Stimulated activated memory B cell treated with anti-CD40 and anti-IgM and Interleukin-4, amounts not matched to agents 10 μg/mL and 1 μg/mL and 100 μg/mL, for 72 hours (primary cell): Measurements from ENCODE around the gene CACNA2D3.

ENCODE experiments used
- ATAC-seq: fragments of 150-1000 bp; cut with Tn5 transposase; 2 replicates; pipeline ENCODE4 v1.10.0; 2021
- H3K27ac Mint-ChIP-seq: one replicate; pipeline ENCODE4 v1.8.0; 2022; ENCODE audit warnings: mild to moderate bottlenecking, mixed read lengths
- H3K27me3 Mint-ChIP-seq: one replicate; pipeline ENCODE4 v1.8.0; 2022; ENCODE audit warnings: mixed read lengths
- H3K36me3 Mint-ChIP-seq: one replicate; pipeline ENCODE4 v1.8.0; 2022; ENCODE audit warnings: mixed read lengths
- H3K4me1 Mint-ChIP-seq: one replicate; pipeline ENCODE4 v1.8.0; 2022; ENCODE audit warnings: mixed read lengths
- H3K4me3 Mint-ChIP-seq: one replicate; pipeline ENCODE4 v1.8.0; 2022; ENCODE audit warnings: mild to moderate bottlenecking, moderate library complexity, mixed read lengths
- H3K9me3 Mint-ChIP-seq: one replicate; pipeline ENCODE4 v1.8.0; 2022; ENCODE audit warnings: mixed read lengths

Gene CACNA2D3

DNA sequence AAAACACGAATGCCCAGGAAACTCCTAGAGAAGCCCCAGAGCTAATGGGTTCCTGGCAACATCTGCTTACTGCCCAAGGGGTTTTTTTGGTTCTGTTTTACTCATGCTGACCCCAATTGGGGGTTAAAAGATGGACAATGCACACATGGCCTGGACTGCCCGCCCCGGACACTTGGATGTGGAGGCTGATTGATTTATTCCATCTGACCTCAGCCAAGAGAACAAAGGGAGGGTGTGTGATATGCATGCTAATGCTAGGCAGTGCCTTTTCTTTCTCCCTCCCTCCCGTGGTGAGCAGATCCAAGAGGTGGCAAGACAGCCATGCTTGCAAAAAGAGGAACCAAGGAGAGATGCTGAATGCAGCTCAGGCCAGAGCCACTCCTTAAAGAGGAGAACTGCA is 808.8 kb downstream of the CACNA2D3 start:
- Mint-ChIP-seq H3K27me3 (no peaks in the 10 kb centered on the region), H3K36me3 (no peaks in the 10 kb centered on the region), H3K27ac (no peak overlapping the region), H3K4me1 (no peaks in the 10 kb centered on the region), H3K4me3 (no peak overlapping the region), H3K9me3 (no peaks in the 10 kb centered on the region)
- no peak for ATAC-seq

DNA sequence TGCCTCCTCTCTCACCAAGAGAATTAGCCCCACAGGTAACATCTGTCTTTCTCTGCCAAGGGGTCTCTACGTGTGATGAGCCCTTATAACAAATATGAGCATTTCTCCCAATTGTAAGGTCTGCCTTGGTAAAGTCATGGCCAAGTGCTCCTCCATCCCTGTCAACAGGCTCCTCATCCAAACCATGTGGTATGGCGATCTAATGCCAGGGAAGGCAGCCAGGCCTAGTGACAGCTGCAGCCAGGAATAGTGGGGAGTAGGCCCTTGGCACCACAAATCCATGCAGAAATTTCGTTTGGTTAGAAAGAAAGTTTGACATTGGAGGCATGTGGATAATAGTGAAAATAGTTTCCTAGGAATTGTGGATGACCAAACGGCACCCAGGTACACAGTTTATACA is 810.3 kb downstream of the CACNA2D3 start:
- Mint-ChIP-seq H3K4me1 (no peaks in the 10 kb centered on the region), H3K27ac (no peak overlapping the region), H3K27me3 (no peaks in the 10 kb centered on the region), H3K36me3 (no peaks in the 10 kb centered on the region), H3K4me3 (no peak overlapping the region), H3K9me3 (peaks cover 2% of the 10 kb centered on the region)
- no peak for ATAC-seq

DNA sequence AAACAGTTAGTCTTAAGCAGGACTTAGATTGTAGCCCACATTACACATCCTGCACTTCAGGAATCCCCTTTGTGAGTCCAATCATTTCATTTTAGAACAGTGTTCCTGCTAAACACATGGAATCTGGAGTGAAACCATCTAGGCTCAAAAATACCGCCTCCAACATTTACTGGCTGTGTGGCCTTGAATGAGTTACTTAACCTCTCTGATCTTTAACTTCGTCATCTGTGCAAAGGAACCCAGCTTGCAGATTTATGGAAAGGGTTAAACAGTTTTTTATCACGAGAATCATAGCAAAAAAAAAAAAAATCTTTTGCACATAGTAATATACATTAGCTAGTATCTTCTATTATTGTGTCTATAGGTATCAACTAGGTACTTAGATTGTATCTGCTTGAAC is 813.5 kb downstream of the CACNA2D3 start:
- no peaks in the 10 kb centered on the region for H3K36me3 Mint-ChIP-seq
- no peak overlapping the region for H3K27ac Mint-ChIP-seq
- H3K4me1 Mint-ChIP-seq: no peaks in the 10 kb centered on the region
- ATAC-seq: no peak
- peaks cover 2% of the 10 kb centered on the region for H3K9me3 Mint-ChIP-seq
- H3K27me3 Mint-ChIP-seq: no peaks in the 10 kb centered on the region
- no peak overlapping the region for H3K4me3 Mint-ChIP-seq

DNA sequence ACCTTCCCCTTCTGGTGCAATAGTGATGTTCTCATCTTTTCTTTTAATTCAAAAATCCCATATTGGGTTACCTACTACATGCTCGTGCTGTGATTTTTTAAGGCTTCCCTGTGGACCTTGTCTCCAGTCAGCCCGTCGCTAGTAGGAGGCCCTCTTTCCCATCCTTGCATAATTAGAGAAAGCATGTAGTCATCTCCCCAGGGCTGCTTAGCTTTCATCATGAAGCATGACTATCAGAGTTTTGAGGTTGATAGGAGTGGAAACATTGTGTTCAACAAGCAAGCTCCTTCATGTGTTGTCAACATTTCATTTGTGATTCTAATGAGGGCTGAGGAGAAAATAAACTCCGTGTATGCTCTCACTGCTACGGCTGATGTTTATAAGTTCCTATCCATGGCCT is 814.2 kb downstream of the CACNA2D3 start:
- no peak overlapping the region for H3K4me3 Mint-ChIP-seq
- H3K36me3 Mint-ChIP-seq: no peaks in the 10 kb centered on the region
- no peak overlapping the region for H3K27ac Mint-ChIP-seq
- ATAC-seq: no peak
- no peaks in the 10 kb centered on the region for H3K4me1 Mint-ChIP-seq
- H3K27me3 Mint-ChIP-seq: no peaks in the 10 kb centered on the region
- H3K9me3 Mint-ChIP-seq: peaks cover 2% of the 10 kb centered on the region

DNA sequence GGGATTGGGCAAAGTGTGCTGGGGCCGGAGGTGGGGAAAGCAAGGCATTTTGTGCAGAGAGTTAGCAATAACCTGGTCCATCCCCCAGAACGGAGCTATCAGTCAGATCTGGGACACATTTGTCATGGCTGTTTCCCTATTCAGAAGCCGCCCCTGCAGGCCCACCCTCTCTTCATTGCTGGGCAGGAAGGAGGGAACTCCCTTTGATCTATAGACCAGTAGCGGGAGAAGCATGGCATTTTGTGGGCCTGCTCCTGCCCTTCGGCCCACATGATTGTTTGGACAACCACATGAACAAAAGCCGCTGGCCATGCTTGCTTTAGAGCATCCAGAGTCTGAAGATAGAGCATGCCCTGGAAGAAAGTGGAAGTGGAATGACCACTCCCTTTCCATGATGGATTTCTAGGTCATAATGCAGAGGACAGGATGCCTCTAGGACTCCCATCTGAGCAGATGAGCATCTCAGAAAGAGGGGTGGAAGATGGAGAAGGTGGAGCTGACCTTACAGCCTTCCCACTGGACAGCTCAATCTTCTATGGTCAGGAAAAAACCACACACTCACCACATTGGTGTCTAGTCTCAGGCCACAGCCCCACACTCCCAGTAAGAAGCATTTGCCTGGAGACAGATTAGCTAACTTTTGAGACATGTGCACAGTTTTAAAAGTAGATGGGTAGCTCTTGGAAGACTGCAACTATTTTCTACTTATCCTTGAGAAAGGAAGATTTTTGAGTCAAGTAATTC is 817.4 kb downstream of the CACNA2D3 start:
- ATAC-seq: no peak
- no peaks in the 10 kb centered on the region for H3K4me1 Mint-ChIP-seq
- H3K9me3 Mint-ChIP-seq: peaks cover 2% of the 10 kb centered on the region
- H3K27me3 Mint-ChIP-seq: no peaks in the 10 kb centered on the region
- H3K4me3 Mint-ChIP-seq: no peak overlapping the region
- no peaks in the 10 kb centered on the region for H3K36me3 Mint-ChIP-seq
- no peak overlapping the region for H3K27ac Mint-ChIP-seq

DNA sequence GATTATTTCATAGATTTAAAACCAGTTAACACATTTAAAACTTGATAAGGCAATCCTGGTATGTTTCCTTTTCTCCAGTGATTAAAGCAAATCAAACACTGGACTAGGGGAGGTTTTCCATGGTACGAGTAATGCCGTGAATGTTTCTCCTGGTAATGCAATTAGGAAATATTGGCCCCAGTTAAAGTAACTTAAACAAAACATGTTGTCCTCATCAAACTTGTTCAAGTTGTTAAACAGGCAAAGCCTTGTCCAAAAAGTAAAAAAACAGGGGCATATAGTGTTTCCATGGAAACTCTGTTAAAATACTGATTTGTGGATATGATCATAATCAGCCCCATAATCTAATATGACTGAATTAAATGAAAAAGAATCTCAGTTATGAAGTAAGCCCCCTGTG is 818.6 kb downstream of the CACNA2D3 start:
- H3K4me1 Mint-ChIP-seq: no peaks in the 10 kb centered on the region
- peaks cover 2% of the 10 kb centered on the region for H3K9me3 Mint-ChIP-seq
- no peaks in the 10 kb centered on the region for H3K36me3 Mint-ChIP-seq
- no peak overlapping the region for H3K27ac Mint-ChIP-seq
- no peak overlapping the region for H3K4me3 Mint-ChIP-seq
- H3K27me3 Mint-ChIP-seq: no peaks in the 10 kb centered on the region
- no peak for ATAC-seq

DNA sequence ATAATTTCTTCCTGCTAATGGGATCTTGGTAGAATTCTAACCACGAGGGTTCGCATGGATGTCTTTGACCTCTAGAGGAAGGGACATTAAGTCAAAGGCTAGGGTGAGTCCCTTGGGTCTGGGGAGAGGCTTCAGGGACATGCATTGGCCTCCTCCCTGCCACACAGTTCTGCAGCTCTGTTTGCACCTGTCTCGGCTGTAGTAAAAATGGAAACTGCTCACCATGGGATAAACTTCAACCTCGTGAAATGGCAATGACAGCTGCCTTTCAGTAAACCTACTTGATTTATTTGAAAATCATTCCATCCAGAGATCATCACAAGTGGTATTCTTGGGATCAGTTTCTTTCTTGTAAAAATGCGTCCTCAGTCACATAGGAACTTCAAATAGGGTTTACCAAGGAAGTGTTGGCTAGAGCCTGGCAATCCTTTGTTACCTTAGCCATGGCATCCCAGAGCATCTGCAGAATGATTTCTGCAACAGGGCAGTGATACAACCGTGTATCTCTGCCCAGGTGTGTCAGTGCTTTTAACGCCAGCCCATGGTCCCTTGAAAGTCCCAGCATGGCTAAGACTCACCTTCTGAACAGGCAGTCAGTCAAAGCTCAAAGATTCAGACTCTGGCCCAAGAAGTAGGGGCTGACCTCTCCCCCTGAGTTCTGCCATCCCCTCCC is 819.5 kb downstream of the CACNA2D3 start:
- Mint-ChIP-seq H3K4me1 (no peaks in the 10 kb centered on the region), H3K27me3 (no peaks in the 10 kb centered on the region), H3K27ac (no peak overlapping the region), H3K4me3 (no peak overlapping the region), H3K36me3 (no peaks in the 10 kb centered on the region), H3K9me3 (peaks cover 2% of the 10 kb centered on the region)
- no peak for ATAC-seq

DNA sequence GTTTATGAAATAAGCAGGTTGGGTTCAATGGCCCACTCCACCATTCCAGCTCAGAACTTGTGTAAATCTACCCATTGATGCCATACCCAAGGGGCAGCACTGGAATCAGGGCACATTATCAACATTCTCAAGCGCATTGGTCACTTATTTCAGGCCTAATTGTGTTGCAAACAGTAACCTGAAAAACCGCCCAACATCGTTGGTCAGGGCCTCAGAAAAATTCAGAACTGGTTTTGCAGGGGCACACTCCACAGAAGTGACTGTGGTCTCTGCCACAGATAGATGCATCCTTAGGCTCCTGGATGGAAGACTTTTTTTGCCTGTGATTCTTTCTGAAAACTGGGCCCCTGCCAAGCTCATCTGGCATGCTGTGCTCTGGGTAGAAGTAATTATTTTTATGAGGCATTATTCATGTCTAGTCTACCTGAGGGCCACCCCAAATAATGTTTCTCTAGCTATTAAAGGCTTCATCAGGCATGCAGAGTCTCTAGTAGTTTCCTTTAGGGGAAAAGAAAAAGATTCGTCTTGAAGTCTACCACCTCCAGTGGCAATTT is 827.2 kb downstream of the CACNA2D3 start:
- Mint-ChIP-seq H3K4me1 (no peaks in the 10 kb centered on the region), H3K4me3 (no peak overlapping the region), H3K9me3 (no peaks in the 10 kb centered on the region), H3K27ac (no peak overlapping the region), H3K36me3 (no peaks in the 10 kb centered on the region), H3K27me3 (no peaks in the 10 kb centered on the region)
- ATAC-seq: no peak

DNA sequence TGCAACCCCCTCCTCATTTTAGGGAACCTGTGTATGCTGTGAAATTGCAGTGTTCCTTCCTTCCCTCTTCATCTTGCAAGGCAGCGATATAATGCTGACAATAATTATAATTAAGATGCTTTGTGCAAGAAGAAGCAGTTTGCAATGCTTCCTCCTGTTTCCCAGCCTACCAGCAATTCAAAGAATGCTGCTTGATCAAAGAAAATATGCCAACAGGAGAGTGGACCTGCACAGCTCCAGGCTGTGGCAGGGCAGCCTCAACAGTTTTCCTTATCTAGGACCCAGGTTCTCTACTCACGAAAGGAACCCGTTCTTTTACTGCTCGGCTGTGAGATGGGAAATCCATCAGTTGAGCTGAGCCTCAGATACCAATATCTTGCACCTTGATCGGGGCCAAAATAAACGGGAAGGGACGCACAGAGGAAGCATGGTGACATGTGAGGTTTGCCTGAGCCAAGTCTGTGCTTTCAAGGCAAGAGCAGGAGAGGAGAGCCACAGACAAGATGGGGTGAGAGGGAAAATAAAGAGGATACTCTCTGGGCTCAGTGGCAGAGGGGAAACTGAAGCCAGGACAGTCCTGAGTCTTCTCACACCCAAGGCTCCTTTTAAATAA is 828.1 kb downstream of the CACNA2D3 start:
- no peak overlapping the region for H3K4me3 Mint-ChIP-seq
- ATAC-seq: no peak
- H3K27me3 Mint-ChIP-seq: no peaks in the 10 kb centered on the region
- no peak overlapping the region for H3K27ac Mint-ChIP-seq
- no peaks in the 10 kb centered on the region for H3K4me1 Mint-ChIP-seq
- no peaks in the 10 kb centered on the region for H3K9me3 Mint-ChIP-seq
- H3K36me3 Mint-ChIP-seq: no peaks in the 10 kb centered on the region

DNA sequence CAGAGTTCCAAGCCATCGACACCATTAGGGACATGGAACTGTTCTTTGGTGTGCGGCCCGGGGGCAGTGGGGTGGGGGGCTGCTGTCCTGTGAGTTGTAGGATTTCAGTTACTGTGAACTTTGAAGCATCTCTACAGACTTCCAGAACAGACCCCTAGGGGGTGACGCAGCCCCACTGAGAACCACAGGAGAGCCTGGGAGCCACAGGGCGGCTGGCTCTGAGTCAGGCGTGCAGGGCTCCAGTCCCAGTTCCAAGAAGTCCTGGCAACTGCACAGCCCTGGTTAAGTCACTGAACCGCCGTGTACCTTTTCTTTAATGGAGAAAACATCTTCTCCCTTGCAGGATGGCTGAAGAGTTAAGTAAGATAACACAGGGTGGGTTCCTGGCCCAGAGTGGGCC is 829.1 kb downstream of the CACNA2D3 start:
- no peak overlapping the region for H3K4me3 Mint-ChIP-seq
- no peaks in the 10 kb centered on the region for H3K4me1 Mint-ChIP-seq
- H3K36me3 Mint-ChIP-seq: no peaks in the 10 kb centered on the region
- no peaks in the 10 kb centered on the region for H3K27me3 Mint-ChIP-seq
- no peak for ATAC-seq
- no peak overlapping the region for H3K27ac Mint-ChIP-seq
- H3K9me3 Mint-ChIP-seq: no peaks in the 10 kb centered on the region

DNA sequence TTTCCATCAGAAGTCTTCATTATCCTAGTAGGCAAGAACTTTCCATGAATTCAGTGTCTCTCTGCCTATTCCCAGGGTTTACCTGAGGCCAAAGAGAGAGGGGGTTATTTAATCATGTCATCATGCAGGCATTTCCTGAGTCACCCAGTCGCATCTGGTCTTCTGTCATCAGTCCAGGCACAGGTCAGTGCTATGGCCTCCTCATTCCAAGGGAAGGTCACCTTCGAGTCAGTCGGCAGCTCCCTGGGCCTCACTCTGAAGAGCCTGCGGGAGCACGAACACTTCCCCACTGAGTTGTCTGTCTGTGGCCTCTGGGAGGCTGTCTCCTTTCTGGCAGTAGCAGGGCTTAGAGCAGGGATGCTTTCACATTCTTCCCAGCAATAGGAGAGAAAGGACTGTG is 831.7 kb downstream of the CACNA2D3 start:
- Mint-ChIP-seq H3K27ac (no peak overlapping the region), H3K4me1 (no peaks in the 10 kb centered on the region), H3K9me3 (no peaks in the 10 kb centered on the region), H3K4me3 (no peak overlapping the region), H3K36me3 (no peaks in the 10 kb centered on the region), H3K27me3 (no peaks in the 10 kb centered on the region)
- ATAC-seq: no peak

DNA sequence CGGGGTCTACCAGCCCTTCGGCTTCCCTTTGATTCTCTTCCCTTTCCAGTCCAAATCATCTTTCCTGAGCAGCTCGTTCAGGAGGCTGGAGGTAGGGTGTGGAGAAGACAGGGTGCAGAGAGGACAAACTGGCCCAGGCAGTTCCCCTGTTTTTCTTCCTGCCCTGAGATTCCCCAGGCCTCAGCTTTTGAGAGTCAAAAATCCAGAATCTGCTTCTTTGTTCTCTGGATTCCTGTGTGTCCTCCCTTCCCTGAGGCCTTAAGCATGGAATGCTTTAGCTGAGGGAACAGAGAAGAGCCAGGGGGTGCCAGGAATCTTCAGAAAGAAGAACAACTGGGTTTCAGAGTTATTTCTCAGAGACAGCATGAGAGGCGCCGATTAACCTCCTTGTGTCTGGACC is 832.2 kb downstream of the CACNA2D3 start:
- no peak for ATAC-seq
- H3K27ac Mint-ChIP-seq: no peak overlapping the region
- no peak overlapping the region for H3K4me3 Mint-ChIP-seq
- H3K27me3 Mint-ChIP-seq: no peaks in the 10 kb centered on the region
- no peaks in the 10 kb centered on the region for H3K4me1 Mint-ChIP-seq
- no peaks in the 10 kb centered on the region for H3K9me3 Mint-ChIP-seq
- H3K36me3 Mint-ChIP-seq: no peaks in the 10 kb centered on the region

DNA sequence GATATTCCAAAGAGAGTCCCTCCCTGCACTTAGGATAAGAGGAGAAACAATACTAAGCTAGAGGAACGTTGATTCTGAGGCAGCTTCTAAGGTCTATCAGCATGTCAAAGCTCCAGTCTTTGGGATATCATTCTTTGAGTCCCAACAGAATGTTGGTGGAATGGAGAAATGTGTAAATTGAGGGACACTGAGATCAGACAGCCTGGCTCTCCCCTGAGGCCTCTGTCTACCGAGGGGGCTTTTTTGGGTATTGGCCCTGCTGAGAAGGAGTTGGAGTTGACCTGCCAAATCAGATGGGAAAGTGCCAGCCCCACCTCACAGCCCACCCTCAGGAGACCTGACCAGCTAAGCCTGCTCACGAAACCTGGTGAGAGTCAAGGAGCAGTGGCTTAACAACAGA is 833.1 kb downstream of the CACNA2D3 start:
- Mint-ChIP-seq H3K27me3 (no peaks in the 10 kb centered on the region), H3K9me3 (no peaks in the 10 kb centered on the region), H3K36me3 (no peaks in the 10 kb centered on the region), H3K4me3 (no peak overlapping the region), H3K4me1 (no peaks in the 10 kb centered on the region), H3K27ac (no peak overlapping the region)
- ATAC-seq: no peak

DNA sequence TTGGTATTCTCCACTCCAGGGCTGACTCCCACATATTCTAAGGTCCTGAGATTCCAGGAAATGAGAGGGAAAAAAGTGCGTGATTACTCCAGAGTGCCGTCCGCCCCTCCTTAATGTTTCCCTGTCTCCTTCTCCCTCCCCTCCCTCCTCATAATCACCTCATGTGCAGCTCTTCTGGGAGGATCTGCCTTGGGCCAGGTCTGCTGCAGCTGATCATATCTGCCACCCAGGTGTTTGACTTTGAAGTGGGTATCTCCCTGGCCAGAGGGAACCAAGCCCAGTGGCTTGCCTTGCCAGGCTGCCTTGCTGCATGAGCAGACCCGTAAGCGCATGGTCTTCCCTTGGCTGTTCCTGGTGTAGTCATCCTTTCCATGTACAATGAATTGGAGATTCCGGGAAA is 833.6 kb downstream of the CACNA2D3 start:
- Mint-ChIP-seq H3K27me3 (no peaks in the 10 kb centered on the region), H3K4me3 (no peak overlapping the region), H3K9me3 (no peaks in the 10 kb centered on the region), H3K4me1 (no peaks in the 10 kb centered on the region), H3K36me3 (no peaks in the 10 kb centered on the region), H3K27ac (no peak overlapping the region)
- ATAC-seq: no peak

DNA sequence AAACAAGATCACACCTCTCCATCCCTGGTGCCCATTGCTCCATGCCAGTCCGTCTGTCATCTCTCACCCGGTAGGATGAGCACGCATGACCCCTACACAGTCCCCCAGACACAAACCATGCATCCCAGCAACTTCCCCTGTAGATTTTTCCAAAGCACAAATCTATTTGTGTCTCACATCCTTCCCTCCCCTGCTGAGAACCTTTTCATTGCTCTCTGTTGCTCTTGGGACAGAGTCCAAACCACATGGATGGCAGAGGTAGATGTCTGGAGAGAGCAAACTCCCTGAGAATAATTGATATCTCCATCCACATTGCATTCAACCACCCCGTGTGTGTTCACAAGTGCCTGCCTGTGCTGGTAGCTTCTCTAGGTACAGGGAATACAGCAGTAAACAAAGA is 835.4 kb downstream of the CACNA2D3 start:
- no peak overlapping the region for H3K4me3 Mint-ChIP-seq
- H3K27me3 Mint-ChIP-seq: no peaks in the 10 kb centered on the region
- H3K27ac Mint-ChIP-seq: no peak overlapping the region
- H3K4me1 Mint-ChIP-seq: no peaks in the 10 kb centered on the region
- ATAC-seq: no peak
- H3K36me3 Mint-ChIP-seq: no peaks in the 10 kb centered on the region
- no peaks in the 10 kb centered on the region for H3K9me3 Mint-ChIP-seq

DNA sequence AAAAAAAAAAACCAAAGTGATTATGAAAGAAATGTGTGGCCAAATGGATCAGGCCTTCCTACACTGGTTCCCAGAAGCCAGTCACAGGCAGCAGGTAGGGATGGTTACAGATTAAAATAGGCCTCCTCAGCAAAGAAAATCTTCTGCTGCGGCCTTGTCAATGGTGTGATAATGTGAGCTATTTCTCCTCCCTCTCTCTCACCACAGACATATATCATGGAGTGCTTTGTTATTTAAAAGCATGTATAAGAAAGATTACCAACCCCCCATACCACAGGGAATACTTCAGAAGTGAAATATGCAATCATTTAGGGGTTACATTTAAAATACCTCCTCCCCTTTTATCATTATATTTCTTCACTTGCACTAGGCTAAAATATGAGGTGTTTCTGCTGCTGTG is 837.7 kb downstream of the CACNA2D3 start:
- no peak for ATAC-seq
- no peaks in the 10 kb centered on the region for H3K4me1 Mint-ChIP-seq

More for the DNA sequence above, 837.7 kb downstream of the CACNA2D3 start:
- no peaks in the 10 kb centered on the region for H3K9me3 Mint-ChIP-seq
- H3K36me3 Mint-ChIP-seq: no peaks in the 10 kb centered on the region
- no peak overlapping the region for H3K27ac Mint-ChIP-seq
- no peak overlapping the region for H3K4me3 Mint-ChIP-seq
- no peaks in the 10 kb centered on the region for H3K27me3 Mint-ChIP-seq
